GM13976 (cell line): ENCODE measurements around the gene GBP4.

ENCODE experiments used
- DNase-seq: peaks from one replicate; pipeline ENCODE4 v3.0.0; 2012; ENCODE audit warnings: low spot score
- in situ Hi-C: fragments of 300-500 bp; cut with MboI; formaldehyde crosslinking; loops from one replicate; pipeline ENCODE4 v1.12.0; 2022; ENCODE audit warnings: low sequenced_read_pairs, mixed read lengths, inconsistent platforms; ENCODE audit not compliant: unreplicated experiment
- TF ChIP-seq, protein P1 (sequence below): IDR thresholded peaks from 2 replicates; pipeline ENCODE4 v1.5.1; 2012; ENCODE audit warnings: borderline replicate concordance, mild to moderate bottlenecking; ENCODE audit not compliant: insufficient read depth; ENCODE audit errors: extremely low read depth, missing control alignments, control extremely low read depth

GBP4 gene

DNA sequence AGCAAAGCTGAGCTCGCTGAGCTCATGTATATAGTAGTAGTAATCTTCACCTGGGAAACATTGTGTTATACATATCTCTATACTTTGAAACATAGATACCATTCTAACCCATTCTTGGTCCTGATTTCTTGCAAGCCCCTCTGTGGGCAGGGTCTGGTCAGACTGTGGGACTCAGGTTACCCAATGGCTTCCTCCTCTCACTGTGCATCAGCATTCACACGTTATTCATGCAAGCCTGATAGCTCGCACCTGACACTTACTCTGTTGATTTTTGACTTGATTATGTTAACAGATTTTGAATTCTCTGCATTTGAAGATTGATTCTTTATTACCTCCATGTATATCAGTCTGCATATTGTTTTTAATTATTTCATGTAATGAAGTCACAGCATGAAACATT lies 24.3 kb downstream of the GBP4 start:
- in situ Hi-C loops: no loop called here
- TF ChIP-seq, protein P1, sequence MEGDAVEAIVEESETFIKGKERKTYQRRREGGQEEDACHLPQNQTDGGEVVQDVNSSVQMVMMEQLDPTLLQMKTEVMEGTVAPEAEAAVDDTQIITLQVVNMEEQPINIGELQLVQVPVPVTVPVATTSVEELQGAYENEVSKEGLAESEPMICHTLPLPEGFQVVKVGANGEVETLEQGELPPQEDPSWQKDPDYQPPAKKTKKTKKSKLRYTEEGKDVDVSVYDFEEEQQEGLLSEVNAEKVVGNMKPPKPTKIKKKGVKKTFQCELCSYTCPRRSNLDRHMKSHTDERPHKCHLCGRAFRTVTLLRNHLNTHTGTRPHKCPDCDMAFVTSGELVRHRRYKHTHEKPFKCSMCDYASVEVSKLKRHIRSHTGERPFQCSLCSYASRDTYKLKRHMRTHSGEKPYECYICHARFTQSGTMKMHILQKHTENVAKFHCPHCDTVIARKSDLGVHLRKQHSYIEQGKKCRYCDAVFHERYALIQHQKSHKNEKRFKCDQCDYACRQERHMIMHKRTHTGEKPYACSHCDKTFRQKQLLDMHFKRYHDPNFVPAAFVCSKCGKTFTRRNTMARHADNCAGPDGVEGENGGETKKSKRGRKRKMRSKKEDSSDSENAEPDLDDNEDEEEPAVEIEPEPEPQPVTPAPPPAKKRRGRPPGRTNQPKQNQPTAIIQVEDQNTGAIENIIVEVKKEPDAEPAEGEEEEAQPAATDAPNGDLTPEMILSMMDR: no peak
- DNase-seq: no peak

DNA sequence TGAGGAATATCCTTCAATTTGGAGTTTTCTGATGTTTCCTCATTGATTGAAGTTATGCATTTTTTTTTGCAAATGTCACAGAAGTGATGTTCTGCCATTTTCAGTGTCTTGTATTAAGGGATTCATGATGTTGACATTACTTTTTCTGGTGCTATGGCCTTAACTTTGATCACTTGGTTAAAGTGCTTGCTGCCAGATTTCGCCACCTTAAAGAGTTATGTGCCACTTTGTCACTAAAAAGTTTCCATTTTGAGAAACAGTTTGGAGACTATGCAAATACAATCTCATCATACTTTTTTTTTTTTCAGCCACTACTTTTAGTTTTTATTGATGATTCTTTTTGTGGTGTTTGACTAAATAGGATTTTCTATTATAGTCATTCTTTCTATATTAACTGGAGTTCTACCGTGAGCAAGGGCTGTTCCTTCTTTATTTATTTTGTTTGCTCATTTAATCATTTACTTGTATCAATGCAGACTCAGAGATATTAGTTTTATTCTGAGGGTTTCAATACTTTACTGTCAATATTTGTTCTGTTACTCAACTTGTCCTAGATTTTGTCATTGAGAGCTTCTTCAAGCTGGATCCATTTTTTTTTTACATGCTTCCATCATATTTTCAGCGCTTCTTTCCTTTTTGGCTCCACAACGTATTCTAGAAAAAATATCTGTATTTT lies 26.1 kb downstream of the GBP4 start:
- DNase-seq: no peak
- TF ChIP-seq, protein P1: no peak
- in situ Hi-C loops: no loop called here

DNA sequence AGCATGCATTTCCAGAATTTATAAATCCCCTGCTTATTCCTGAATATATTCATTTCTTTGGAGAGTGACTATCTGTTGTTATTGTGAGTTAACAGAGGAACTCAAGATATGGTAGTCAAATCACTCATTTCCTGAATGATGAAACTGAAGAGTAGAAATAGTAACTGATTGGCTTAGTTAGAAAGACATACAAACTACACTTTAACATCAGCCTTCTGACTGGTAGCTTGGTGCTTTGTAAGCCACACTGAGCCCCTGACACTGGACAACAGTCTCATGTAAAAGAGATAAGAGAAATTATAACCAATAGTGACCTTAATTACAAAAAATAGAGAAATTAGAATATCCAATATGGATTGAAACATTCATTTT lies 27.7 kb downstream of the GBP4 start:
- in situ Hi-C loops: no loop called here
- TF ChIP-seq, protein P1: no peak
- no peak for DNase-seq

DNA sequence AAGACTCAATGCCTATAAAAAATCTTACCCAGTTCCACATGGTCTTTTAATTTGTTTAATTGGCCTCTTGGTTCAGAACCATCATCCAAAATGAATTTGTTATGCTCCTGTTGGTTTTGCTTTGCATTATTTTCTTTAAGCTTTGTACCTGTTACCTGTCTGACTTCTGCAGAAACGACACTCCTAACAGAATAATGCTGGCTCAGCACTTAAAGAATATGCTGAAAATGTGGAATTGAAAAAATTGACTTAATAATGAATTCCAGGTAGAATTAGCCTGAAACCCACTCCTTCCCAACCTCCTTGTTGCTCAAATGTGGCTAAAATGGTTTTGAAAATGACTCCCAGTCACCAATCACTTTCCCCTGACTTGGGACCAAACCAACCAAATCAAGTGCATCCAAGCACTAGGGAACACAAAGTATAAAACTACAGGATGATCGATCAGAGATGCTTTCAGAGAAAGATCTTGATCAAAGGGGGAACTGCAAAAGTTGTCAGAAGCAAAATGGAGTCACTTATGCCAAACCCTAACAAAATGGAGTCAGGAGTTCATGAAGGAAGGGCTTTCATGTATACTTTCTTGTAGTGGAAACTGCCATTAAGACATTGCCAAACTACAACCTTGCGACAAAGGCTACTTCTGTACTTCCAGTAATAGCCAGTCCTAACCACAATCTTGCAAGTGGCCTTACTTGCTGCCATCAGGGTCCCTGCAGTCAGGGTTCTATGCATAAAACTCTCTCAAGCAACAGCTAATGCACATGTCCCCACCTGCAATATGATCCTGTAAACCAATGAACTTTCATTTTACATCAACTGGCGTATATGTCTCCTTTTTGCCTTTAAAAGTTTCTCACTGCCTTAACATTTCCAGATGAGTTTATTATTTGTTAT lies 28.3 kb downstream of the GBP4 start:
- in situ Hi-C loops: no loop called here
- TF ChIP-seq, protein P1: no peak
- no peak for DNase-seq

DNA sequence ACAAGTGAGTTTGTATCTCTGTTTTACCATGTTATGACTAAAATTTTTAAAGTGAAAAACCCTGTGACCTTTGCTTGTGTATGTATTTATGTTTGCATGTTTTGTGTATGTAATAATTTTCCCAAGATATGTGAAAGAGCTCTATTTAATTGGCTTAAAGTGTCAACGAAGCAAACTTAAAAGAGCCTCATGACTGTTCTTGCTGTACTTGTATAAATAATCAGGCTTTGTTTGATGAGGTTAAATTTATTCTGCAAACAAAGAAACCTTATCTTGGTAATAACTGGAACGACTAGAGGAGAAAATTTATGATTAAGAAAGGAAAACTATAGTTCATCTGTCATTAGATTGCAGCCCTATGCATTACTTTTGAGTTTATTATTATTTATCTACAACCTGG lies 29.6 kb downstream of the GBP4 start:
- no peak for DNase-seq
- TF ChIP-seq, protein P1: no peak
- in situ Hi-C loops: no loop called here

DNA sequence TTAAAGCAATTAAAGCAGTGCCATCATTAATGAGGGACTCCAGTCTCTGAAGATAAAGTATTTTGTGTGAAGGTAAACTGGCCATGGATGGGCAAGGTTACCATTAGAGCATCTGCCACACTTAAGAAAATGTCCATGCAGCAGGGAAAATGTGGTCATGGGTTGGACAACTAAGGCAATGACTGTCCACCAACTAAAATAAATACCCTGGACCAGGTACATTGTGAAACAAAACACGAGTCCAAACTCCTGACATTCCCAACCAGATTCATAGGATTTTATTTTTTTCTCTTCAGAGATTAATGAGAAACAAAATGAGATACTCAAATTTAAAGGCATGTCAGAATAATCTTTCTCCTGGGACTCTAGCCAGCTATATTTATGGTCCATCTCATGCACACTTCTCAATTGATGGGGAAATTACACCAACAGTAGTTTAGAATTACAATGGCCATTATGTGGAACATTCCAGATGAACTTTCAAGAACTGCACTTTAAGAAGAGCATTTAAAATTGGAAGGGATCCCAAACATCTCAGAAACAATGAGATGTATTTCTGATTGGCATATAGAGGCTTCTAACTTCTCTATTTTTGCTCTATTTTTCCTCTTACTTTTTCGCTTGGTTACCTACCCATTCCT lies 31.0 kb downstream of the GBP4 start:
- in situ Hi-C loops: no loop called here
- DNase-seq: no peak
- TF ChIP-seq, protein P1: no peak
